ENCODE measurements around the gene ATP6AP1.

Gene ATP6AP1

GRCh38 chrX:154473683-154474082 lies 45.2 kb downstream of the ATP6AP1 start:
- DNase-seq, result no peak

DNA sequence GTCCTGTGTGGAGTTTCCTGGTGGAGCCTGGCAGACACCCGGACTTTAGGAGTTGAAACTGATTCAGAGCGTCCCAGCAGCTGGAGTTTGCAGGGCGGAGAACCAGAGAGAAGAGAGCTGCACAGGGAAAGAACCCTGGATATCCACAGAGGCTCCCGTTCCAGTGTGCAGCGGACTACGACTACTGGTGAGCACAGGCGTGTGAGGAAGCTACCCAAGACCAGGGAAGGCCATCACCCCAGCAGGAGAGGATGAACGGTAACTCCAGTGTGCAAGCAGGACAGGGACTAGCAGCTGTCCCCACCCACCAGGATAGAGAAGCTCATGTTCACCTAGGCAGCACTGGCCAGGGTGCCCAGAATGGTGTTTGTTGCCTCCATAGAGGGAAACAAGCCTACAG lies 48.3 kb downstream of the ATP6AP1 start:
- no peak for DNase-seq

- DNase-seq, result no peak
These were observed 49.5 kb downstream of the ATP6AP1 start for GRCh38 chrX:154477891-154478477.

DNA sequence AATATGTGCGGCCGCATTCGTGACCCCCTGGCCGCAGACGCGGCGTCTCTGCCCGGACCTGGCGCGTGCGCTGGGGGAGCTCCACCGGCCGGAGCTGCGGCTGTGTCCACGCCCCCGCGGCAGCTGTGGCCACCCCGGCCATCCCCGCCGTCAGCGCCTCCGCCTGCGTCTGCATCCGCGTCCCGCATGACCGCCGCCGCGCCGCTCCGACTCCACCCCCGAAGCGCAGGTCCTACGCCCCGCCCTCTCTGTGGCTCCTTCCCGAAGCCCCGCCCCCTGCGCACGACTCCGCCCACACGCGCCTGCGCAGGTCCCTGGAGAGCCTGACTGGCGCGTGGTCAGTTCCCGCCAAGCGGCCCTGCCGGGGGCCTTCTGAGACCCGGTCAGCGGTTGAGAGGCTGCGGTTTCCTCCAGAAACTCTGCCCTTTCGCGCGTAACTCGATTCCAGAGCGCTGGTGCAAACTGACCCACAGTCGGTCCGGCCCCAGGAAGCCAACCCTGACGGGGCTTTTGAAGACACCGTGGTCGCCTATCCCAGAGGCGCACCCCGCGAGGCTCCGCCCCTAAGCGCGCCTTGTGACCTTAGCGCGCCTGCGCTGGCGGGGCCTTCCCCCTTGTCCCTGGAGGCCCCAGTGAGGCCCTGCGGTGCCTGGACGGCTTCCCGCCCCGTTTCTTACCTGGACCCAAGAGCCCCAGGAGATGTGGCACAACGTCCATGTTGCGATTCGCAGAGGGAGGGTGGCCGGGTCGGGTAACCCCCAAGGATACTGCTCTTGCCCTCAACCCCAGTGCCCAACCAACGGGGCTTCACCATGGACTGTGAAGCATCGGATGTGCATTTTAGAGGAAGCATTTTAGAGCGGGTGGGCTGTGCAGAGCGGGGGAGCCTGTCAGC lies 50.5 kb downstream of the ATP6AP1 start, which contains the start of gene LAGE3:
TSS of gene LAGE3 (minus strand) at position 554 of the 895 bp plus-strand sequence. CDS start at position 188, 366 bp downstream.
- peak; percentile 89 for DNase-seq

GRCh38 chrX:154481195-154481594 lies 52.7 kb downstream of the ATP6AP1 start:
- no peak for DNase-seq

GRCh38 chrX:154481911-154482601 lies 53.6 kb downstream of the ATP6AP1 start:
- DNase-seq, result no peak

- no peak for DNase-seq
These were observed 54.3 kb downstream of the ATP6AP1 start for GRCh38 chrX:154482786-154483185.

- no peak for DNase-seq
These were observed 54.8 kb downstream of the ATP6AP1 start for GRCh38 chrX:154483325-154483724.

GRCh38 chrX:154484255-154485149 lies 56.0 kb downstream of the ATP6AP1 start:
- DNase-seq, result peak; percentile 84

DNA sequence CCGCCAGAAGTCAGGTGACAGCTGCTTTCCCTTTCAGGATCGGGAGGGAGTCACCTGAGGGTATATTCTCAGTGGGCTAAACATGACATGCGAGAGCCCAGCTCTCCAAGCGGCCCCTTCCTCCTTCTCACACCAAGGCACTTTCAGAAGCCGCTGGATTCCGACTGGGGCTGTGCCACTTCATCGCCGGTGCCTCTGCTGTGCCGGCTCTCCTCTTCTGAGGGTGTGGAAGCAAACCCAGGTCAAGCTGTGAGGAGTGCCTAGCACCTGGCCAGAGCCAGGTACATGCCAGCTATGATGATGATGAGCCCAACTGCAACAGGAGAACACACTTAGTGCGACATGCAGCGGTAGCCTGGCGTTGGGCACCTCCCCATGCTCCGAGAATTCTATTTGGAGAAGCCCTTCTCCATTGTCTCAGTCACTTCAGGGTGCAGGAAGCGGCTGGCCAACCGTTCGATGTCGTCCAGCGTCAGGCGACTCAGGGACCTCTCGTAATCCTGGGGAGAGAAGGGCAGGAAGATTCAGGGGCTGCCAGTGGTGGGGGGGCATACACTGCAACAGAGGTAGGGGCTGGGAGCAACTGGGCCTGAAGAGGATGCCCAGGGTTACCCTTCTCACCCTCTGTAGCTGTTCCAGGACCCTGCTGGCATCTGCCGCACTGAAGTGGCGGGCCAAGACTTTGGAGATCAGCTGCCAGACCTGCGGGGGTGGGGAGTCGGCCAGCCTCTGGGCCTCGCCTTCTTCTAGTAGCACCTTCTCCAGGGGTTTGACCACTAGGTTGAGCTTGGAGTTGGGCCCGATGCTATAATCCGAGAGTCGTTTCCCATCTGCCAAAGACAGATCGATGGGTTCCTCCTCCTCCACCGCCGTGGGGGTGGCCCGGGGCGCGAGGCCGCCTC lies 56.9 kb downstream of the ATP6AP1 start:
- DNase-seq, result peak; percentile 10

DNA sequence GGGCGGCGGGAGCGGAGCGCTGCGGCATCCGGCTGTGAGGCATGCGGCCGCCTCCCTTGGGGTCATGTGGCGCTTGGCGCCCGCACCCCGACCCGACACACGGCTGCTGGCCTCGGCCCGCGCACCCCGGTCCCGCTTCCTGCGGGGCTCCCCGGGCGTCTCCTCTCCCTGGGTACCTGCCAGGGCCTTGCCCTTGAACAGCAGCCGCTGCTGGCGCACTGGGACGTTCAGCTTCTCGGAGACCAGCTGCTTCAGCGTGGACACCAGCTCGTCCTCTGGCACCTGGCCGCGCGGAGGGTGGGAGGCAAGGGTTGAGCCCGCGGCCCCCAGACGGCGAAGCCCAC lies 57.5 kb downstream of the ATP6AP1 start:
- peak; percentile 9 for DNase-seq
